ENCODE measurements around the gene CDC14B. TPM values are rescaled to one million over a fixed set of nuclear protein-coding genes. Genes with fewer than 3 reads are reported as not detected.

Gene CDC14B
- total and polyA plus RNA-seq, 4 donors, result 8.8 to 33.3 (median 11.3) TPM

- WGBS, result 81% methylated on average over 3 of the region's 3 CpGs
- Histone ChIP-seq H3K9ac (ENCODE audit: low read depth in 1 of 2, low read length in 2 of 2) (no peak overlapping the region), H3K4me1 (ENCODE audit: control insufficient read depth in 4 of 4, insufficient read depth in 4 of 4, low read length in 3 of 4) (peaks cover 0 to 14% (median 8%) of the 10 kb centered on the region in 4 donors), H3K27me3 (ENCODE audit: control insufficient read depth in 4 of 4, insufficient read depth in 4 of 4, low read length in 3 of 4) (no peaks in the 10 kb centered on the region), H3K36me3 (ENCODE audit: control insufficient read depth in 4 of 4, insufficient read depth in 3 of 4, low read depth in 1 of 4, low read length in 3 of 4) (no peaks in the 10 kb centered on the region), H3K9me3 (ENCODE audit: control insufficient read depth in 4 of 4, low read length in 3 of 4) (no peaks in the 10 kb centered on the region), H3K27ac (ENCODE audit: low read depth in 1 of 2, low read length in 2 of 2) (peak overlapping the region in 1 of 2 donors; percentile 45), H3K4me3 (ENCODE audit: low read depth in 1 of 3, low read length in 3 of 3) (no peak overlapping the region)
- TF ChIP-seq RAD21 (IDR thresholded peaks at IDR 0.05) (no peak), TAF1 (conservative IDR thresholded peaks at IDR 0.05) (no peak), JUND (IDR thresholded peaks at IDR 0.05) (no peak), SP1 (IDR thresholded peaks at IDR 0.05) (no peak), ATF3 (IDR thresholded peaks at IDR 0.05) (no peak)
- DNase-seq (ENCODE audit: low spot score), result no peak
Measured at GRCh38 chr9:96605328-96605727, 14.3 kb downstream of the CDC14B start.

GRCh38 chr9:96604004-96604319 is 15.7 kb downstream of the CDC14B start:
- H3K4me3 ChIP-seq (ENCODE audit: low read depth in 1 of 3, low read length in 3 of 3), result peak overlapping the region in 2 of 3 donors; percentile 4 to 19
- 29% methylated on average over 3 of the region's 3 CpGs for WGBS
- H3K9ac ChIP-seq (ENCODE audit: low read depth in 1 of 2, low read length in 2 of 2), result peak overlapping the region in 1 of 2 donors; percentile 74
- DNase-seq (ENCODE audit: low spot score), result no peak
- peak overlapping the region; percentile 85 to 91 for H3K27ac ChIP-seq (ENCODE audit: low read depth in 1 of 2, low read length in 2 of 2)
- TF ChIP-seq FOXA1 (IDR thresholded peaks at IDR 0.05) (no peak), MAX (IDR thresholded peaks at IDR 0.05) (no peak), RAD21 (IDR thresholded peaks at IDR 0.05) (peak in 1 of 2 donors; percentile 35), GABPA (IDR thresholded peaks at IDR 0.05 in 1 of 2, conservative IDR thresholded peaks at IDR 0.05 in 1 of 2) (no peak), TAF1 (conservative IDR thresholded peaks at IDR 0.05) (no peak), REST (IDR thresholded peaks at IDR 0.05) (peak; percentile 48), RXRA (IDR thresholded peaks at IDR 0.05) (peak; percentile 26 to 77), EGR1 (IDR thresholded peaks at IDR 0.05; ENCODE audit: low read depth in 2 of 2) (no peak), ATF3 (IDR thresholded peaks at IDR 0.05) (no peak), JUND (IDR thresholded peaks at IDR 0.05) (peak in 1 of 2 donors; percentile 63), CTCF (IDR thresholded peaks at IDR 0.05; ENCODE audit: low read depth, low read length, missing input control) (no peak), FOXA2 (IDR thresholded peaks at IDR 0.05) (no peak), SP1 (IDR thresholded peaks at IDR 0.05) (peak; percentile 51), NR2F2 (IDR thresholded peaks at IDR 0.05) (no peak), HNF4G (IDR thresholded peaks at IDR 0.05) (peak; percentile 36), HNF4A (conservative IDR thresholded peaks at IDR 0.05) (peak; percentile 73 to 83), YY1 (IDR thresholded peaks at IDR 0.05) (peak; percentile 82), ZBTB33 (IDR thresholded peaks at IDR 0.05) (peak; percentile 10)
- no peaks in the 10 kb centered on the region for H3K27me3 ChIP-seq (ENCODE audit: control insufficient read depth in 4 of 4, insufficient read depth in 4 of 4, low read length in 3 of 4)
- H3K36me3 ChIP-seq (ENCODE audit: control insufficient read depth in 4 of 4, insufficient read depth in 3 of 4, low read depth in 1 of 4, low read length in 3 of 4), result no peaks in the 10 kb centered on the region
- H3K9me3 ChIP-seq (ENCODE audit: control insufficient read depth in 4 of 4, low read length in 3 of 4), result no peaks in the 10 kb centered on the region
- H3K4me1 ChIP-seq (ENCODE audit: control insufficient read depth in 4 of 4, insufficient read depth in 4 of 4, low read length in 3 of 4), result peaks cover 0 to 19% (median 10%) of the 10 kb centered on the region in 4 donors

Data from liver (tissue), 9 donors.